Epithelial cell of prostate (primary cell): ENCODE data around the gene TMEM170A.
"Not testable (repeated sequence)": the region's sequence is repeated elsewhere in the genome, so short reads cannot be mapped to it uniquely, and the experiment has no call there.

Experiments used
- DNase-seq: peaks from one replicate; pipeline ENCODE4 v3.0.0-alpha.2; 2011; ENCODE audit warnings: low read depth, low spot score
- H3K27ac ChIP-seq: fragments of 450-650 bp; 2 replicates; pipeline ENCODE4 v1.5.1; 2017; ENCODE audit warnings: mild to moderate bottlenecking

Gene TMEM170A, protein sequence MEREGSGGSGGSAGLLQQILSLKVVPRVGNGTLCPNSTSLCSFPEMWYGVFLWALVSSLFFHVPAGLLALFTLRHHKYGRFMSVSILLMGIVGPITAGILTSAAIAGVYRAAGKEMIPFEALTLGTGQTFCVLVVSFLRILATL

DNA sequence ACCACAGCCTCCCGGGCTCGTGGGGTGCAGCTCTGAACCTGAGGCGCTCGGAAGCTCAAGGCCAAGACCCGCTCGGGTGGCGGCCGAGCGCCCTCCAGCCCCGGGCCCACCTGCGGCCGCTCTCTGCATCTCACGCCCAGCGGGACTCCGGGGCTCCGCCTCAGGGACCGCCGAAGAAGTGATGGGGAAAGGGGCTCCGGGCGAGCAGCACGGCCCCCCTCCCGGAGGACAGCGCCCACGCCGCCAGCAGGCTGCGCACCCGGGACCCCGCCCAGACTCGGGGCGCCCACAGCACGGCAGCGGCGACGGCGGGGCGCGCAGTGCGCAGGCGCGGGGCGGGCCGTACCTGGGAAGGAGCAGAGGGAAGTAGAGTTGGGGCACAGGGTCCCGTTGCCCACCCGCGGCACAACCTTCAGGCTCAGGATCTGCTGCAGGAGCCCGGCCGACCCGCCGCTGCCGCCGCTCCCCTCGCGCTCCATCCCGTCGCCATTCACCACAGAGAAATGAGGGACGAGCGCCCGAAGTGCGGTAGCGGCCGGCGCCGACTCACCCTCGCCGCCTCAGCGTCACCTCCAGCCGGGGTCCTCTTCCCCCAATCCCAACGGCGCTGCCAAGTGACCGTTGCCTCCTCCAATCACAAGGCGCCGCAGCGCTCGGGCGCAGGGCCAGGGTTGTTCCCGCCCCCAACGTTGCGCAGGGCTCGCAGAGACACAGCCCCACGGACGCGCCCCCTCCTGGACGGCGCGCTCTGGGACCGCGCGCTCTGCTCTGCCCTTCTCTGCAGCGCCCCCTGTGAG lies at the start of gene TMEM170A:
Gene TMEM170A, minus strand, starts transcription at position 568 of the 797 bp plus-strand sequence. Its CDS starts 89 bp downstream, at position 479.
- H3K27ac ChIP-seq = peak within 1 kb of the TSS; percentile 80
- peak; percentile 94 for DNase-seq

DNA sequence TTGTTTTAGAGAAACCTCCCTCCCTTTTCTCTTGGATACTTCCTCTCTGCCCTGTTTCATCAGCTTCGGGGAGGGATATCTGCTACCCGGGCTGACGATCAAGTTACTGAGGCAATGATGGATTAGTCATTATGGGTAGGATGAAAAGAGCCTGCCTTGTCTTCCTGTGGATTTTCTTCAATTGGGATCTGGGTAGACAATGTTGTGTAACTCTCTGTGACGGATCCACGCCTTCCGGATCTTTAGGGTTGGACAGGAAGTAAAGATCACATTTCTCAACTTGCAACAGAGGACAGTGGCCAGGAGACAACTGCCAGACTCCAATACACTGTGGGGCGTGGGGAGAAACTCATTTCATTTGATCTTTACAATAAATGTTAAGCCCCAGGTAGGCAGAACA lies 42.1 kb upstream of the TMEM170A start:
- H3K27ac ChIP-seq = peak overlapping the region; percentile 97
- peak; percentile 80 for DNase-seq

DNA sequence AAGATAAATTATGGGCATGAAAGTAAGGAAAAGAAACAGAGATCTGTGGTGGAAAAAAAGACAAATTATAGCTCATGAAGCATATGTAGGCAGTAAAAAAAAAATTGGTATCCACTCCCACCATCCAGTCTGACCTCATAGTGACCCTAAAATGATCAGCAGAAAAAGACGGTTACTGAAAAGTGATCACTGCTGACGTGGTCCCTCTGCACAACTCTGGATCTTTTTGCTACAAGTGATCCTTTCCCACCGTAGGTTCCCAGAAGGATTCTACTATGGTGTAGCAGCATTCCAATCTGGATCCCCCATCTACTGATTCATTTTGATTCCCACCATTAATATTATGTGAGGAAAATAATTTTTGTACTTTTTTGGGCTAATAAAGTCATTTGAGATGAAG lies 41.6 kb upstream of the TMEM170A start:
- H3K27ac ChIP-seq = peak overlapping the region; percentile 97
- no peak for DNase-seq

DNA sequence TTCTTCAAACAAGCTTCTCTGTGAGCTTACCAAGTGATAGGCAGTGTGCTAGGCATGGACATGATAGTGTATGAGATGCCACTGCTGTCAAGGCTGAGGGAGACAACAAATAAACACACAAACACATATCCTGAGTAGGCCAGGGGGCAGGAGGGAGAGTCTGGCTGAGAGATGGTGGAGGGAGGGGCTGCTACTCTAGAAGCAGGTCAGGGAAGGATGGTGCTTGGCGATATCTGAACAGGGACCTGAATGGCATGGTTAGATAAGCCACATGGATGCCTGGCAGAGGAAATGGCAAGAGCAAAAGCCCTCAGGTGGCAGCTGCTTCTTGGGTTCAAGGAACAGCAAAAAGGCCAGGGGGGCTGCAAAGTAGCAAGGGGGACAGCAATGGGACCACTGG lies 39.3 kb upstream of the TMEM170A start:
- DNase-seq = no peak
- peak overlapping the region; percentile 39 for H3K27ac ChIP-seq

DNA sequence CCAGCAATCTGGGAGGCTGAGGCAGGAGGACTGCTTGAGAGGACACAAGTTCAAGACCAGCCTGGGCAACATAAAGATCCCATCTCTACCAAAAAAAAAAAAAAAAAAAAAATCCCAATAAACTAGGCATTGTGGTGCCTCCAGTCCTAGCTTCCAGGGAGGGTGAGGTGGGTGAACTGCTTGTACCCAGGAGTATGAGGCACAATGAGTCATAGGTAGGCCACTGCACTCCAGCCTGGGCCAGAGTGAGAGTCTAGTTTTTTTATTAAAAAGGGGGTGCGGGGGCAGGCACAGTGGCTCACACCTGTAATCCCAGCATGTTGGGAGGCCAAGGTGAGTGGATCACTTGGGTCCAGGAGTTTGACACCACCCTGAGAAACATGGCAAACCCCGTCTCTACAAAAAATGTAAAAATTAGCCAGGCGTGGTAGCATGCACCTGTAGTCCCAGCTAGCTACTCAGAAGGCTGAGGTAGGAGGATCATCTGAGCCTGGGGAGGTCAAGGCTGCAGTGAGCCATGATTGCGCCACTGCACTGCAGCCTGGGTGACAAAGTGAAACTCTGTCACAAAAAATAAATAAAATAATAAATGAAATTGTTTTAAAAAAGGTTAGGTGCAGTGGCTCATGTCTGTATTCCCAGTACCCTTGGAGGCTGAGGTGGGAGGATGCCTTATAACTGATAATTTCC lies 38.6 kb upstream of the TMEM170A start:
- DNase-seq = no peak

DNA sequence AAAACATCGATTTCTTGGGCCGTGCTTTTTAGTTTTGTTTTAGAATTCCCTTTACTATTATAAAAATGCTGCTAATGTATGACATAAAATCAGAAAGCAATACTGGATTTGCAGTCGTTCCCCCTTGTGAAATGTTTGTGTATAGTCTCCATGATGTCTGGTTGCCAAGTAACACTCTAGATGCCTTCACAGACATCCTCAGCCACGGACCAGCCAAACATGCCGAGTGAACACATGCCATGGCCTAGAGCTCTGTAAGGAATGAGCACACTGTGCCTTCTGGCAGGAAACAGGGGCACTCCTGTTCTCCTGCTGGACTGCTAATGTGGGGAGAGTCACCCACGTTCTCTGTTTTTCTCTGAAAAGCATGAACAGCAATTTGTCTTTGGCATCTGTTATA lies 37.3 kb upstream of the TMEM170A start:
- DNase-seq, H3K27ac ChIP-seq: not testable (repeated sequence)

More for the DNA sequence above, 38.6 kb upstream of the TMEM170A start:
- peak overlapping the region; percentile 39 for H3K27ac ChIP-seq

DNA sequence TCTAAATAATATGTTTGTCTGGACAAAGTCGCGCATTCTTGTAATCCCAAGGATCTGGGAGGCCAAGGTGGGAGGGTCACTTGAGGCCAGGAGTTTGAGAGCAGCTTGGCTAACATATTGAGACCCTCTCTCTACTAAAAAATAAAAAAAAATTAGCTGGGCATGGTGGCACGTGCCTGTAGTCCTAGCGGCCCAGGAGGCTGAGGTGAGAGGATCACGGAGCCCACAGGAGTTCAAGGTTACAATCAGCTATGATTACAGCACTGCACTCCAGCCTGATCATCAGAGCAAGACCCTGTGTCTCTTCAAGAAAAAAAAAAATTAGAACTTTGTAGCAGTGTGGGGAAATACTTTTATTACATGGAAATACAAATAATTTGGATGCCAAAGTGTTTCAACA lies 36.9 kb upstream of the TMEM170A start:
- DNase-seq = no peak

DNA sequence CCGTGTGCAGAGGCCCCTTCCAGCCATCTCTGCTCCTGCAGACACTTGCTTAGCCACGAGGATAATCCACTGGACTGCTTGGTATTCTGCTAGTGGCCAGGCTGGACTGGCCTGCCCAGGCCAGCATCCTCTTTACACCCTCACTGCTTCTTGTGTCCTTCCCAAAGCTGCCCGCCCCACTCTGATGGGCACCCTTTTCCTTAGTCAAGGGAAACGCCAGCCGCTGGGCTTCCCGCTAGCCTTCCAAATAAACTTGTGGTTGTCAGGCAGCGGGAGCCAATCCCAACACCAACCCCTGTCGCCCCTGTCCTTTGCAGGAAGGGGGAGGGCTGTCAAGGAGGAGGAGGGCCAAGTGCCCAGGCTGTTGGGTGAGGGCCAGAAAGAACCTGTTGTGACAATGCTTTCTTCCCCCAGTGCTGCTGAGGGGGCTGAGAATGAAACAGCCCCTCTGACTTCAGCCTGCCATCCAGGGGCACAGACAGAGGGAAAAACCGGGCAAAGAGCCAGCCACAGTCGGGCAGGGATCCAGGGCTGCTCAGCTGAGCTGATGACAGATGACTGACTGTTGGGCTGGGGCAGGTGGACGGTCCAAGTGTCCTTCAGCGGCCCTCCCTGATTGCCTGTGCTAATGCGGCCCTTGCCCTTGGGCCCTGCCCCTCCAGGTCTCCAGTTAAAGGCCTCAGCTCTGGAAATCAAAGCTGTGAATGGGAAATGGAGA lies 34.3 kb upstream of the TMEM170A start:
- not testable (repeated sequence) for H3K27ac ChIP-seq, DNase-seq

More for the DNA sequence above, 36.9 kb upstream of the TMEM170A start:
- no peak overlapping the region for H3K27ac ChIP-seq

DNA sequence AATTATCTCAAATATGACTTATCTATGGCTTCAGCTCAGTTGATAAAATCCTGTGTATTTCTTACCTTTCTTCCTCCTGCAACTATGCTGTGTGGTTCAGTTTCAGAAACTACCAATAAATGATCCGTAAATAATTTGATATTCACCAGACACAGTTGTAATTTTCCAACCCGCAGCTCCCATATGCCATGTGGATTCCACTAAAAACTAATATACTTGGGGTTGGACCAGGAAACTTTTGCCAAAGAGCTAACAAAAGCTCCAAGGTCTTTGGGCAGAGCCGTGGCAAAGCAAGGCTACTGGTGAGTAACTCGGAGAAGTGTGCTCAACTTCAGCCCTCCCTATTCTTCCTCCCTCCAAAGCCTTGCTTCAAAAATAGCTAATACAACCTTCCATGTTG lies 33.1 kb upstream of the TMEM170A start:
- no peak for DNase-seq
- no peak overlapping the region for H3K27ac ChIP-seq

DNA sequence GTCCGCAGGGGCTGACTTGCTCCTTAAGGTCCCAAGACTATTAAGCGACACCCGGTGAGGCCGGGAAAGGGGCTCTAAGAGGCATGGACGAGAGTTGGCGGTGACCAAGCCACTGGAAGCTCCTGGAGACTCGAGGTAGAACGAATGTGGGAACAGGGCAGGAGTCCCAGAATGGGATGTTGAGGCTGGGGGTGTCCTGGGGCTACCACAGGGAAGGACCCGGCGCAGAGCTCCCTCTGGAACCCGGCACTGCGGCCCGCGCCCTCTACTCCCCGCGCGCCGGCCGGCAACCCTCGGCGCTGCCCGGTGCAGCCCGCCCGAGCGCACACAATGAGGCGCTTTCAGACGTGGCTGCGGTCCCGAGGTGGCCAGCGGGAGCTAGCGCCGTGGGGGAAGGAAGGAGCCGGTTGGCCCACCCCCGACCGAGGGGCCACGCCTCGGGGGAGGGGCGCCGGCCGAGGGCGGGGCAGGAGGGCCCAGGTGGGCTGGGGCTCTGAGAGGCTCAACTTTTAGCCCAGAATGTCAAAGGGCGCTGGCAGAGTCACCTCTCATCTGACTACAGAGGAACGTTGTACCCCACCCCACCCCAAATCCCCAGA lies 30.7 kb upstream of the TMEM170A start, which contains the start of gene CHST6:
Gene CHST6, minus strand, starts transcription at position 366 of the 599 bp plus-strand sequence. CDS start 15,613 bp downstream, outside the sequence.
- H3K27ac ChIP-seq = no peak within 1 kb of the TSS
- DNase-seq = no peak

DNA sequence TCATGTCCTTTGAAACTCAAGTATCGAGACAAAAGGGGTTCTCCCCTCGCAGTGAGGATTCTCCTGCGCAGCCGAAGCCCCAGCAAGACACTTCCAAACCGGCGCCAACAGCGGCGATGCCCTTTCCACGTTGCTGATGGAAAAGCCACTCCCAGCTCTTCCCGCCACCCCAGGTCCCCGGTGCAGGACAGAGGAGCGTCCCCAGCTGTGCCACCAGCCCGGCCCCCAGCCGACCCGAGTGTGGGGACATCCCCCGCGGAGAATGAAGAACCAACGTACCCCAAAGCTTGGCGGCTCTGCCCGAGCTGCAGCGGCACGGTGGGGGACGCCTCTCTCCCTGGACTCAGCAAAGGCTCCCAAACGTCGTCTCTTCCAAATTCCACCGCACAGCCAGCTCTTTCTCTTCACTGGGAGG lies 30.2 kb upstream of the TMEM170A start:
- no peak for DNase-seq
- H3K27ac ChIP-seq = no peak overlapping the region

DNA sequence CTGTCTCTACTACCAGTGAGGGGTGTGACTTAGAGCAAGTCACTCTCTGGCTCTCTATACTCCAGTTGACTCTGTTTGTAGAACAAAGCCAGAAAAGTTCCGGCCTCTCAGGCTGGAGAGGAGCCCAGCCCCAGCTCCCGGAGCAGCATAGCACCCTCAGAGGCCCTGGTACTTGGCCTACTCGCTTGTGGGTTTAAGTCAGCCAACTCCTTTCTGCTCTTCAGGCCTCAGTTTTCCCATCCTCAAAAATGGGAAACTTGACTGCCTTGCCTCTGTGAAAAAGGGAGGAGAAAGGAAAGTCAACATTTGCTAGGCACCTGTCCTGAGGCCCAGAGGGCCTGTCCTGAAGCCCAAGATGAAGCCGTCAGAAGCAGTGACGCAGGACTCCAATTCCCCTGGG lies 29.7 kb upstream of the TMEM170A start:
- H3K27ac ChIP-seq = no peak overlapping the region
- DNase-seq = no peak

DNA sequence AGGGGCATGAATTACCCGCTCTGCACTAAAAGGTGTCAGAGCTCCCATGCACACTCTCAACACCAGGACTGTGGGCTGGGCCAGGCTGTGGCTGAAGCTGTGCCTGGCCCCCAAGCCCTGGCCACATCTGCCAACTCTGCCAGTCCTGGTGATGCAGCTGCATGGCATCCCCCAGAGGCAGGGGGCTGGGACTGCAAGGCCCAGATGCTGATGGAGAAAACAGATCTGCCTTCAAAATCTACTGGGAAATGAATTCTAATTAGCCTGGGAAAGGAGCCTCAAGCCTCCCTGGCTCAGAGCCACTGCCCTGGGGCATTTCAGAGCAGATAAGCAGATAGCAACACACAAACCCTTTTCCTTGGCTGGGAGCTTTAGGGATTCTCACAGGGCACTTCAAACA lies 27.4 kb upstream of the TMEM170A start:
- H3K27ac ChIP-seq = no peak overlapping the region

DNA sequence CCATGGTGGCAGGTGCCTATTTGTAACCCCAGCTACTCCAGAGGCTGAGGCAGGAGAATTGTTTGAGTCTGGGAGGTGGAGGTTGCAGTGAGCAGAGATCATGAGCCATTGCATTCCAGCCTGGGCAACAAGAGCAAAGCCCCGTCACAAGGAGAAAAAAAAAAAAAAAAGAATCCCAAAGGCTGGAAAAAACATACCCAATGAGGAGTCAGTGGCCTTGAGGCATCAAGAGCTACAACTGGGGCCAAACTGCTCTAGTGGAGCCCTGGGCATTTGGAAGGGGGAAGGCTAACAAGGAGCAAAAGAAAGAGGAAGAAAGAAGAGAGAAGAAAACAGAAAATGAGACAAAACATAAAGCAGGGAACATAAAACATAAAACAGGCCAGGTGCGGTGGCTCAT lies 23.8 kb upstream of the TMEM170A start:
- no peak for DNase-seq

More for the DNA sequence above, 27.4 kb upstream of the TMEM170A start:
- DNase-seq = no peak

DNA sequence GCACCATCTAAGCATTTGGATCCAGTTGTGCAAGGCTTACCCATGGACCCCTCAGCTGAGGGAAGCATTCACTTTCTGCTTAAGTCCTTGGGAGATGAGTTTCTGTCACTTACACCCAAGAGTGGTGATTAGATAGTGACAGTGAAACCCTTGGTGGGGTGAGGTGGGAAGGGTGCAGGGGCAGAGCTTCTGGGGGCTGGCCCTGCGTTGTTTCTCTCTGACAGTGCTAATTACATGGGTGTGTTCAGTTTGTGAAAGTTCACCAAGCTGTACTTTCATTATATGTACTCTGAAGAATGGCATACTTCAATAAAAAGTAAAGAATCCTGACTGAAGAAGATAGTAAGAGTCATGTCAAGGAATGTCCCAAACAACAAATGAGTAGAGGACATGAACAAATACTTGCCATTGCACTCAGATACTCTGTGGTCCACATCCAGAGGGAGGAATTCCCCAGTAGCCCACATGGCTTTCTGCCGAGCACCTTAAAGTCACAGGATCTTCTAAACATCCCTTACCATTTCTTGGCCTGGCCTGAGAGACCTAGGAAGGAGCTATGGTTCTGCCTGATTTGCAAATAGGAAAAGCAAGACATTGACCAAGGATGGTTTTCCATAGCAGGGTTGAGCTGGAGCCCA lies 22.3 kb upstream of the TMEM170A start:
- H3K27ac ChIP-seq = peak overlapping the region; percentile 96
- no peak for DNase-seq

More for the DNA sequence above, 23.8 kb upstream of the TMEM170A start:
- no peak overlapping the region for H3K27ac ChIP-seq

DNA sequence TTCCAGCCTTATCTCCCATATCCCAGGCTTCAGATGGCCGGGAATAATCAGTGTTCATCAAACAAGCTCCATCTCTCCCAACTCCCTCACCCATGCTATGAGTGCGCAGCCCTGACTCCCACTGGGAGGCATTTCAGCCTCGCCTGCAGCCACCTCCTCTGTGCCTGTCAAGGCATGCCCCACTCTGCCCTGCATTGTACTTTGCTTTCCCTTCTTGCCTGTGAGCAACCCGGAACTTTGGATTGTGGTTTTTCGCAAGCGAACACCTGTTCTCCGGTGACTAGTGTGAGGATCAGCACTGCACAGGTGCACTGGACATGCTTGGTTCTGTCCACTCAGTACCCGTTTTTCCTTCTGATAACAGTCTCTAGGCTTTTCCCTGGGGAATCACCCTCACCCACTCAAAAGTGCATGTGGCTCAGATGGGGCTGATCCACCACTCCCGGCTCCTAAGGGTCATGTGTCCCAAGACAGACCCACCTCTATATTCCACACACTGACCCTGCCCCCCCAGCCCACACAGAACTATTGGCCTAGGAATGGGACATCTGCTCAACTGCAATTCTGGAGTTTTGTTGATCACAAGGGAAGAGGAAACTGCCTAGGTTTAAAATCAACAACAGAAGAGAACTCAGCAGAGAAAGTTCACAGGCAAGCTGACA lies 21.7 kb upstream of the TMEM170A start:
- DNase-seq = peak; percentile 99
- H3K27ac ChIP-seq = peak overlapping the region; percentile 96

DNA sequence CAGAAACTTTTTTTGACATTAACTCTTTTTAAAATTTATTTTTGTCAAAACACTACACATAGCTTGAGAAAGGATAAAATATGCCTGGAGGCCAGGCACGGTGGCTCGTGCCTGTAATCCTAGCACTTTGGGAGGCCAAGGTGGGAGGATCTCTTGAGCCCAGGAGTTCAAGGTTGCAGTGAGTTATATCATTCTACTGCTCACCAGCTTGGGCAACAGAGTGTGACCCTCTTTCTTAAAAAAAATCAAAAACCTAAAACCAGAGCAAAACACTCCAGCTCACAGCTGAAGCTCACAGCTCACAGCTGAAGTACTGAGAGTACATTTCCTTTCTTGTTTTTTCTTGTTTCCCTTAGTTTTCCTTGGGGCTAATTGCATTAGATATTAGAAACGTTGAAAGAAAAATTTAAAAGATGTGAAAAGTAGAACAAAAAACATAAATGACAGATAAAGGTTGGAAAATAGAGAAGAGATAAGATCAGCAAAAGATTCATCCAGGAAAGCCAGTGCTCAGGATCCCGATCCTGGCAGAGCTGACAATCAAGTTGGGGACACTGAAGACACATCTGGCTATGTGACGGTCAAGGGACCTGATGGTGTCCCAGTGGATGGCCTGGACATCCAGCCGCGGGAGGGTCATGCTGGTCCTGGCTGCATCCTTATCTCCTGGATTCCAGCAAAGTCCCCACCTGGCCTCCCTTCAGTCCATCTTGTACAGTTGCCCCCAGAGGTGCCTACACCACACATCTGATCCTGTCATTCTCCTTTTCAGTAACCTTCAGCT lies 20.9 kb upstream of the TMEM170A start:
- DNase-seq = no peak
- H3K27ac ChIP-seq = peak overlapping the region; percentile 96

DNA sequence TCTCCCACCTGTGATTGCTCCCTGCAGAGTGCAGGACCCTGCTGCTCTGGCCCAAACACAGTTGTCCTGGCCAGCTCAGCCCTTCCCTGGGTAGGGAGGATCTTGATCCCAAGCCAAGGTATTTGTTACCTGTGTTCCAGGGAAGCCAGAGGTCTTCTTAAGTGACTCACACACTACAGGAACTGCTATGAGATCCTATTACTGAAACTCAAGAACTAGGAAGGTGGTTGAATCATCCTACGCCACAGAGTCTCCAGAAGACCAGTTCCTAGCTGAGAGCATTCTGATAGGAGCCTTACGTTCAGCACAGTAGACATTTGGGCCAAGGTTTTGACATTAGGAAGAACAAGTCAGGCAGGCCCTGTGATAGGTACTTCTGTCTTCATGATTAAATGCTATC lies 18.7 kb upstream of the TMEM170A start:
- peak; percentile 98 for DNase-seq
- peak overlapping the region; percentile 96 for H3K27ac ChIP-seq
